ENCODE measurements around the gene CALB2. TPM values are rescaled to one million over a fixed set of nuclear protein-coding genes. Genes with fewer than 3 reads are reported as not detected.

The CALB2 gene
- polyA plus RNA-seq, 1 donor (not counting 4 experiments of a cell fraction or from before 2014, with no cell fraction given): 1.4 TPM

- Histone ChIP-seq H3K9me1 (ENCODE audit: control insufficient read depth, extremely low read depth, insufficient read depth, low read length) (no peaks in the 10 kb centered on the region), H3K36me3 (ENCODE audit: control insufficient read depth in 2 of 2, extremely low read depth in 1 of 2, insufficient read depth in 2 of 2, low read length in 2 of 2) (no peaks in the 10 kb centered on the region), H3K79me2 (ENCODE audit: control insufficient read depth, insufficient read depth, low read length) (no peaks in the 10 kb centered on the region), H3K4me1 (ENCODE audit: control insufficient read depth, extremely low read depth, insufficient read depth, low read length) (no peaks in the 10 kb centered on the region), H3K4me3 (ENCODE audit: control insufficient read depth in 2 of 3, extremely low read depth in 1 of 3, insufficient read depth in 2 of 3, low read depth in 1 of 3, low read length in 3 of 3) (no peak overlapping the region), H3K4me2 (ENCODE audit: control insufficient read depth, extremely low read depth, insufficient read depth, low read depth, low read length) (no peak overlapping the region), H3K9me3 (ENCODE audit: control insufficient read depth, low read depth, low read length) (no peaks in the 10 kb centered on the region), H3K9ac (ENCODE audit: control insufficient read depth, extremely low read depth, insufficient read depth, low read length) (no peak overlapping the region), H3K27ac (ENCODE audit: control insufficient read depth, insufficient read depth, low read length) (no peak overlapping the region), H4K20me1 (ENCODE audit: control insufficient read depth, extremely low read depth, insufficient read depth, low read length) (no peaks in the 10 kb centered on the region), H3K27me3 (ENCODE audit: control insufficient read depth, extremely low read depth, insufficient read depth, low read length) (no peaks in the 10 kb centered on the region), H2AFZ (ENCODE audit: control insufficient read depth, low read length) (no peak overlapping the region)
- TF ChIP-seq CTCF (optimal IDR thresholded peaks at IDR 0.05 in 1 of 3, IDR thresholded peaks at IDR 0.05 in 1 of 3, conservative IDR thresholded peaks at IDR 0.05 in 1 of 3; ENCODE audit: extremely low read depth in 1 of 3, insufficient read depth in 2 of 3, low read length in 3 of 3): no peak
- no peak for TF ChIP-seq EZH2 (IDR thresholded peaks at IDR 0.05; ENCODE audit: low read length)
- dilution Hi-C loops (cut with MboI; ENCODE audit: extremely low pct_ligation_motif_present, low sequenced_read_pairs): no loop called here
- FAIRE-seq (no peak), DNase-seq (ENCODE audit: low read depth, low spot score) (no peak)
Measured at GRCh38 chr16:71431176-71431575, 72.7 kb downstream of the CALB2 start.

- dilution Hi-C loops (cut with MboI; ENCODE audit: extremely low pct_ligation_motif_present, low sequenced_read_pairs): no loop called here
- no peaks in the 10 kb centered on the region for H3K4me1 ChIP-seq (ENCODE audit: control insufficient read depth, extremely low read depth, insufficient read depth, low read length)
- no peaks in the 10 kb centered on the region for H4K20me1 ChIP-seq (ENCODE audit: control insufficient read depth, extremely low read depth, insufficient read depth, low read length)
- no peaks in the 10 kb centered on the region for H3K36me3 ChIP-seq (ENCODE audit: control insufficient read depth in 2 of 2, extremely low read depth in 1 of 2, insufficient read depth in 2 of 2, low read length in 2 of 2)
- H2AFZ ChIP-seq (ENCODE audit: control insufficient read depth, low read length): no peak overlapping the region
- H3K4me3 ChIP-seq (ENCODE audit: control insufficient read depth in 2 of 3, extremely low read depth in 1 of 3, insufficient read depth in 2 of 3, low read depth in 1 of 3, low read length in 3 of 3): no peak overlapping the region
- no peak for DNase-seq (ENCODE audit: low read depth, low spot score)
- no peaks in the 10 kb centered on the region for H3K9me3 ChIP-seq (ENCODE audit: control insufficient read depth, low read depth, low read length)
- TF ChIP-seq CTCF (optimal IDR thresholded peaks at IDR 0.05 in 1 of 3, IDR thresholded peaks at IDR 0.05 in 1 of 3, conservative IDR thresholded peaks at IDR 0.05 in 1 of 3; ENCODE audit: extremely low read depth in 1 of 3, insufficient read depth in 2 of 3, low read length in 3 of 3): no peak
- no peak for TF ChIP-seq EZH2 (IDR thresholded peaks at IDR 0.05; ENCODE audit: low read length)
- no peak overlapping the region for H3K9ac ChIP-seq (ENCODE audit: control insufficient read depth, extremely low read depth, insufficient read depth, low read length)
- H3K79me2 ChIP-seq (ENCODE audit: control insufficient read depth, insufficient read depth, low read length): no peaks in the 10 kb centered on the region
- no peaks in the 10 kb centered on the region for H3K9me1 ChIP-seq (ENCODE audit: control insufficient read depth, extremely low read depth, insufficient read depth, low read length)
- H3K4me2 ChIP-seq (ENCODE audit: control insufficient read depth, extremely low read depth, insufficient read depth, low read depth, low read length): no peak overlapping the region
- FAIRE-seq: no peak
- H3K27ac ChIP-seq (ENCODE audit: control insufficient read depth, insufficient read depth, low read length): no peak overlapping the region
- no peaks in the 10 kb centered on the region for H3K27me3 ChIP-seq (ENCODE audit: control insufficient read depth, extremely low read depth, insufficient read depth, low read length)
Measured at GRCh38 chr16:71431991-71432390, 73.5 kb downstream of the CALB2 start.
